Chondrocyte (in vitro differentiated cells): ENCODE data around the gene LLGL2. TPM values are rescaled to one million over a fixed set of nuclear protein-coding genes. Genes with fewer than 3 reads are reported as not detected.

Source experiments
- DNase-seq: peaks from one replicate; pipeline ENCODE4 v3.0.0; 2021; ENCODE audit warnings: mixed read lengths, low spot score
- H3K27ac Mint-ChIP-seq: one replicate; pipeline ENCODE4 v1.8.0; 2021; ENCODE audit warnings: mild to moderate bottlenecking, moderate library complexity, mixed read lengths; ENCODE audit not compliant: unreplicated experiment
- H3K27me3 Mint-ChIP-seq: 2 replicates; pipeline ENCODE4 v1.8.0; 2021; ENCODE audit warnings: low read depth, mixed read lengths
- H3K36me3 Mint-ChIP-seq: 2 replicates; pipeline ENCODE4 v1.8.0; 2021; ENCODE audit warnings: low read depth, mixed read lengths
- H3K4me1 Mint-ChIP-seq: 2 replicates; pipeline ENCODE4 v1.8.0; 2021; ENCODE audit warnings: low read depth, mild to moderate bottlenecking, mixed read lengths
- H3K4me3 Mint-ChIP-seq: one replicate; pipeline ENCODE4 v1.8.0; 2021; ENCODE audit warnings: mild to moderate bottlenecking, moderate library complexity, mixed read lengths; ENCODE audit not compliant: unreplicated experiment
- H3K9me3 Mint-ChIP-seq: 2 replicates; pipeline ENCODE4 v1.8.0; 2021; ENCODE audit warnings: low read depth, mixed read lengths
- CTCF ChIP-seq: fragments of 200-600 bp; sonication (generic); IDR thresholded peaks from 2 replicates; pipeline ENCODE4 v1.5.0; 2021; ENCODE audit warnings: antibody characterized with exemption, mild to moderate bottlenecking, moderate library complexity
- total RNA-seq: library from RNA; stranded (reverse); gene quantifications from 3 replicates; pipeline ENCODE4 v1.2.1, GENCODE V29; 2021

The LLGL2 gene
- total RNA-seq, 1 donor from 2014 or later, result 1.8 TPM

DNA sequence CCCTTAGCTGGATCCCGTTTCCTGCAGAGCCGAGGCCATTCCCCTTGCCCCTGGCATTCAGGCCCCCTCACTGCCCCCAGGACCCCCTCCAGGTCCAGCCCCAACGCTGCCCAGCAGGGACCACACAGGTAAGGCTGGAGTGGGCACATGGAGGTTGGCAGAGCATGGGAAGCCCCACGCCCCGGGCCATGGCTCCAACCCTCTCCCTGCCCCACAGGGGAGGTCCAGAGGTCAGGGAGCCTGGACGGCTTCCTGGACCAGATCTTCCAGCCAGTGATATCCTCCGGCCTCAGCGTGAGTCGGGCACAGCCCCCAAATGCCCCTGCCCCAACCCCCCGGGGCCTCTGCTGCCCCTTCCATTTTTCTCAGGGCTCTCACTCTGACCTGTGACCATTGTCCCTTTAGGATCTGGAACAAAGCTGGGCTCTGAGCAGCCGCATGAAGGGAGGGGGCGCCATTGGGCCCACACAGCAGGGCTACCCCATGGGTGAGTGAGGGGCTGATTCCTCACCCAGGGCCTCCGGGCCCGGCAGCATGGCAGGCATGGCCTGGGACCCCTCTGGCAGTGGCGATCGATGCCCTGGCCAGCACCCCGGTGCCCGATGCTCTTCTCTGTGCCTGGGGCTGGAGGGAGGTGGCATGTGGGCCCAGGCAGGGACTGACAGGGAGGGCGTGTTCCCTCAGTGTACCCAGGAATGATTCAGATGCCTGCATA is 89.2 kb downstream of the LLGL2 start:
- H3K36me3 Mint-ChIP-seq, result no peaks in the 10 kb centered on the region
- no peaks in the 10 kb centered on the region for H3K4me1 Mint-ChIP-seq
- TF ChIP-seq CTCF, result no peak
- no peak overlapping the region for H3K4me3 Mint-ChIP-seq
- no peaks in the 10 kb centered on the region for H3K9me3 Mint-ChIP-seq
- no peak overlapping the region for H3K27ac Mint-ChIP-seq
- H3K27me3 Mint-ChIP-seq, result no peaks in the 10 kb centered on the region
- no peak for DNase-seq

- TF ChIP-seq CTCF, result no peak
- Mint-ChIP-seq H3K36me3 (no peaks in the 10 kb centered on the region), H3K27me3 (no peaks in the 10 kb centered on the region), H3K9me3 (no peaks in the 10 kb centered on the region), H3K27ac (no peak overlapping the region), H3K4me1 (no peaks in the 10 kb centered on the region), H3K4me3 (no peak overlapping the region)
- DNase-seq, result no peak
These were observed 89.8 kb downstream of the LLGL2 start for GRCh38 chr17:75615301-75615700.

GRCh38 chr17:75616521-75617122 is 91.1 kb downstream of the LLGL2 start:
- Mint-ChIP-seq H3K27ac (no peak overlapping the region), H3K4me3 (no peak overlapping the region), H3K36me3 (no peaks in the 10 kb centered on the region), H3K27me3 (no peaks in the 10 kb centered on the region), H3K4me1 (no peaks in the 10 kb centered on the region), H3K9me3 (no peaks in the 10 kb centered on the region)
- DNase-seq, result no peak
- TF ChIP-seq CTCF, result no peak

GRCh38 chr17:75617218-75617617 is 91.7 kb downstream of the LLGL2 start:
- TF ChIP-seq CTCF, result no peak
- DNase-seq, result no peak
- H3K9me3 Mint-ChIP-seq, result no peaks in the 10 kb centered on the region
- no peaks in the 10 kb centered on the region for H3K27me3 Mint-ChIP-seq
- no peak overlapping the region for H3K27ac Mint-ChIP-seq
- no peaks in the 10 kb centered on the region for H3K4me1 Mint-ChIP-seq
- H3K36me3 Mint-ChIP-seq, result no peaks in the 10 kb centered on the region
- no peak overlapping the region for H3K4me3 Mint-ChIP-seq

DNA sequence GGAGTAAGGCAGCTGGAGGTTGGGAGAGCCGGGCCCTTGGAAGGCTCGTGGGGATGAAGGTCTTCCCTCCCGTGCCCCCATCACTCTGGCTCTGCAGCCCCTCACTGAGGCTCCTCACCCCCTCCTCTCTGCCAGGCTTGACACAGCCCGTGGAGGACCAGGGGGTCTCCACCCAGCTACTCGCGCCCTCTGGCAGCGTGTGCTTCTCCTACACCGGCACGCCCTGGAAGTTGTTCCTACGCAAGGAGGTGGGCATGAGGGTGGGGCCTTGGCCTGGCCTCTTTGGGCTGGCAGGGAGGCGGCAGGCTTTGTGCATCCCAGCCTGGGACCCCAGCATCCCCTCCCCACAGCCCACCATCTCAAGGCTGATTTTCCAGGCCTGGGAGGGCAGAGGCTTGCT is 92.2 kb downstream of the LLGL2 start:
- H3K27ac Mint-ChIP-seq, result no peak overlapping the region
- no peaks in the 10 kb centered on the region for H3K9me3 Mint-ChIP-seq
- TF ChIP-seq CTCF, result no peak
- no peak for DNase-seq
- no peaks in the 10 kb centered on the region for H3K4me1 Mint-ChIP-seq
- H3K36me3 Mint-ChIP-seq, result no peaks in the 10 kb centered on the region
- no peak overlapping the region for H3K4me3 Mint-ChIP-seq
- H3K27me3 Mint-ChIP-seq, result no peaks in the 10 kb centered on the region
